ENCODE results near the gene DYTN. TPM values are rescaled to one million over a fixed set of nuclear protein-coding genes. Genes with fewer than 3 reads are reported as not detected.

The DYTN gene
- polyA plus RNA-seq, 3 donors: not detected

DNA sequence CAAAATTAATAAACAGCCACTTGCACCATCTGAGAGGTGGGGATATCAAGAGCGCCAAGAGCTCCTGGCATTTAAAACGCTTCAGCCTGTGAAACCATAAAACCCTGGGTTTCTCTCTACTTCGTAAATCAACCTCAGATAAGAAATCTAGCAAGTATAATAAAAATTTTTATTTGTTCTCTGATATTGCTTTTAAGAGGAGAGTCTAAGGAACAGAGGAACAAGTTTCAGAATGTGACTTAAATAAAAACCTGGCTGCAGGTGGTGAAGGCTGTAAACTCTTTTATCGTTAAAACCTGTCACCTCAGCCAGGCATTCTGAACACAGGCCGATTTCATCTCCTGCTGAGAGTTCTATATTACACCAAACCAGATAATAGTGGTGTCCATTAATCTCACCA lies 9.9 kb downstream of the DYTN start:
- WGBS, 3 donors: 44 to 64% (median 54%) methylated on average over 5 of the region's 5 CpGs
- no peak overlapping the region for H3K27ac ChIP-seq (ENCODE audit: low read depth, low read length)

DNA sequence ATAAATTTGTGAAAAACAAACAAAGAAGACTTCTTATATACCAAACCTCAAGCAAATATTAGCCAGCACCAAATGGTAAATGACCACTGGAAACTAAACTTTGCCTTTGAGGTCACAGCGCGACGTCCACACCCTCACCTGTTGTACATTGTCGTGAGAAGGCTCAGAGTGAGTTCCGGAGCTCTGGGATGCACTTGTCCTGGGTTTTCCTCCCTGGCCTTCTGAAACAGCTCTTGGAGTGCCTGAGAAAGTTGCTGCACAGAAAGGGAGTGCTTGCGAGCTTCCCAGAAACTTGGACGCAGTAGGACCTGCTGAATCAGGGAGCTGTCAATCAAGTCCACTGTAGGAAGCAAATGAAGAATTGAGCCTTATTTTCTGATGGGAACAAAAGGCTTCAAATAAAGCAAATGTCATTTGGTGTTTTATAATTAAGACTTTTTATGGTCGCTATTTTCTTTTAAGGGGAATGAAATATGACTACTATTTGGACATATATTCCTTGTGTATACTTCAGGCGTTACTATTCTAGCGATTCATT lies 11.0 kb downstream of the DYTN start:
- H3K27ac ChIP-seq (ENCODE audit: low read depth, low read length): no peak overlapping the region
- WGBS, 3 donors: 70 to 85% (median 83%) methylated on average over 10 of the region's 10 CpGs

DNA sequence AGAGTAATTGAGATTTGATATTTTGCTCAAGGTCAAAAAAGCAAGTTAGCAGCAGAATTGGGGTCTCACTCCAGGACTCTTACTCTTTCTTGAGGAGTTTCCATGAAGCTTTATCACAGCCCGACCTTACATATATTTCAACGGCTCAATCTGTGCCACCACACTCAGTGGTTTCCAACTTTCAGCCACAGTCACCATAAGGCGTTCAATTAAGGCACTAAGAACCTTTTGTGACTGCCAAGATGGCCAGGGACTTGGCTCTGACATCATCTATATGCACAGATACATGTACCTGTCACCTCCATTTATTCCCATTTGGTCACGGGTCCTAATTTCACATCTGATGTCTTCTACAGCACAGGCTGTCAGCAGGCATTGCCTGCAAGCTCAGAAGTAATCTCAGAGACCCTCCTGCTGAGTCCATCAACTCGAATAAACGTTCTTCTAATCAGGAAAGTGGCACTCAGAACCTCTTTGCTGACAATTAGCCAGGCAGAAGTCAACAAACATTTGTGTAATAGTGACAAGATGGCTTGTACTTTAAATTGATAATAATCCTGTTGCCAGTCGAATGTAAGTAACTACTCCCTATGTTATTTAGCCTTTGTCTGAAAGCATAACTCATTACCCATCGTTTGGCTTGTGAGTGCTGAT lies 16.1 kb downstream of the DYTN start:
- H3K27ac ChIP-seq (ENCODE audit: low read depth, low read length): no peak overlapping the region
- WGBS, 3 donors: 50 to 71% (median 70%) methylated on average over 8 of the region's 8 CpGs

DNA sequence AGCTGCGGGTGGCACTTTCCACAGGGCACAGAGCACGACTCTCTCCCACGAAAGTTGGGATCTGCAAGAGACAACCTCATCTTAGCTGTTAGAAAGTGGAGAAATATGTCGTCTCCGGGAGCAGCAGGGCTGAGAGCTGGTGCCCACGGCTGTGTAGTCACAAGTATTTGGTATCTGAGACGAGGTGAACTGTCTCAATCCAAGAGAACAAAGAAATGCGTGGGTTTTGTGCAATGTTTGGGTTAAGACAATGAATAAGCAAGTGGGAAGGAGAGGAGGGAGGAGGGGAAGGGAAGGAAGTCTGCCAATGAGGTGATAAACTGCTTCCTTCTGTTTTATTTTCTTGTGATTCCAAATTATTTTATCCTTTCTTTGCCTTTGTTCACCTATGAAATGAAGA lies 18.0 kb downstream of the DYTN start:
- WGBS, 3 donors: 26 to 46% (median 27%) methylated on average over 8 of the region's 8 CpGs
- H3K27ac ChIP-seq (ENCODE audit: low read depth, low read length): no peak overlapping the region

DNA sequence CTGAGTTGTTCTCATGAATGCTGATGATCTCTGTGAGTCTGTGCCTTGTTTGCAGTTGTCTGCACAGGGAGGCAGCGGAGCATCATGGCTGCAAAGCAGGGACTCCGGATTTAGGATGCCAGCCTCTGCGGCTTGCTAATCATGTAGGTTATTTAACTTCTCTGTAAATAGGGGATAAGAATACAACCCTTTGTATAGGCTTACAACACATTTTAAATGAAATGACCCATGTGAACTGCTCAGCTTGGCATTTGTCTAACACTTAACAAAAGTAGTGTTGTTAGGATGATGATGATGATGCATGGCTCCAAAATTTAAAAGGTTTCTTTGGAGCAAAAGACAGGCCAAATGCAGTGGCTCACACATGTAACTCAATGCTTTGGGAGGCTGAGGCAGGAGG lies 19.4 kb downstream of the DYTN start:
- H3K27ac ChIP-seq (ENCODE audit: low read depth, low read length): no peak overlapping the region
- 78 to 89% (median 88%) methylated on average over 3 of the region's 3 CpGs for WGBS, 3 donors

DNA sequence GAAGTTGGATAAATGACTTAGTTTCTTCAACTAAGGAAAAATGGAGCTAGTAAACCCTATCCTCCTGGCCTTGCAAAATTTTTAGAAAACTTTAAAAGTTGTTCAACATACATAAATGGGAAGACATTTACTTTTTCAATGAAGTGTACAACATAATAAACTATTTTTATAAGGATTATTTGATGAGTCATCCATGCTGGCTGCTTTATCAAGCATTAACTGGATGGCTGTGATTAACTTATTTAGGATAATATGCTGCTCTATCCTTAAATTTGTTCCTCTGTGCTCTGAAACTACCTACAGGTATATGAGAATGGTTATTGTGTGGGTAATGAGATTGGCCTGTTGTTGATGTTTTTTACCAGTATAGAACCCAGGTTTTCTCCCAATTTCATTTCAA lies 21.3 kb downstream of the DYTN start:
- no peak overlapping the region for H3K27ac ChIP-seq (ENCODE audit: low read depth, low read length)

DNA sequence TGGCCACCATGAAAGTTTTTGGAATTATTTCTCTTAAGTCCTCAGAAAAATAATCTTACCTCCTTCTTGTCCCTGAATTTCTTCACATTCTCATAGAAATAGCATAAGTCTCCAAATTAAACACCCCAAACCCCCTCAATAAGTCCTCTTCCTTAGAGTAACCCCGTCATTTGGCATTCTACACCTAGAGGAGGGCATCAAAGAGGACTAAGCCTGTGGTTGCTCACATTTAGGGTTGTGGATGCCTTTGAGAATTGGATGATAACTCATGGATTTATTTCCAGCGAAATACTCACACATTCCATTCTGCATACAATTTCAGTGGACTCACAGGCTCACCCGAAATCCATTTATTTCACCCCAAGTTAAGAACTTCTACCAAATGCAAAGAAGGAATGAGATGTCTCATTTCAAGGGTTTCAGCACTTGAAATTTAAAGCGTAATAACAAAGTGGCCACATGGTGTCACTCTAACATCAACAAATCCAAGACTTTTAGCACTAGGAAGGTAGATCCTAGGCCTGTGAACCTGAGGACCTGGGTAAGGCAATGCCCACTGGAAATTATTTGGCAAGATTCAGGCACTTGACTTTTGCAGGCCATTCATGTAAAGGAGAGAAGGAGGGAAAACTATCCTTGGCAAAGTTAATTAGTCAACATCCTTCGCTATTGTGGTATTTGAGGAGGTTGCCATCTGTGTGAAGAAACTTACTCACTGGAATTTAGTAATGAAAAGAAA lies 24.6 kb downstream of the DYTN start:
- WGBS, 3 donors: 31 to 45% (median 41%) methylated on average over 5 of the region's 5 CpGs
- H3K27ac ChIP-seq (ENCODE audit: low read depth, low read length): no peak overlapping the region

DNA sequence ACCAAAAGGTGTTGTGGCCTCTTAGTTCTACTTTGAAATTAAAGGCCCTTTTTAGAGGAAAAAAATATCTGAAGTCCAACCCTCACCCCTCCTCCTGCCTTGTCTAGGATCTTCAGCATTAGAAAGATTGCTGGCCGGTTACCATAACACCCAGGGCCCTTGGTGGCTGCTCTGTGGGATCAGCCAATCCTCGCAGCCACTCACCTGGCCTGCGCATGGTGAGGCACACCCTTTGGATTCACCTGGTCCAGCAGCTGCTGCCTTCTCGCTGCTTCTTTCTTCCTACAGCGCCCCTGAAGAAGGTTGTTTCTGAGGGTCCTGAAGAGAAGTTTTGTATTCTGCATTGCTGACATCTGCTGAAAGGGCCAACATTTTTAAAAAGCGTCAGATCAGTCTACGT lies 25.2 kb downstream of the DYTN start:
- 57 to 86% (median 84%) methylated on average over 7 of the region's 7 CpGs for WGBS, 3 donors
- no peak overlapping the region for H3K27ac ChIP-seq (ENCODE audit: low read depth, low read length)

DNA sequence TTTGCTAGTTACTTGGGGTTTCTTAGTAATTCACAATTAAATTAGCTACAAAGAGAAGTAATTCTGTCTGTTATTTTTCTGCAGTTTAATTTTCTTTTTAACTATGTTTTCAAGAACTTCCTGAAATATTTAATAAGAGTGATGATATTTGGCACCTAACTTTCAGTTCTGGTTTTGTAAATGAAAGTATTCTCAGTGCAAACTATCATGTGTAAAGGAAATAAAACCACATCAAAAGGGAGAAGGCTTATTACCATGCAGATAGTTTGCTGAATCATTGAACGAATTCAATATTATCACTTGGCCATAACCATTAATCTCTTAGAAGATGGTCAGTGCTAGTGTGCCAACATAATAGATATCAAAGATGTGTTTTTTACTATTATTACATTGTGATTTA lies 29.2 kb downstream of the DYTN start:
- 32 to 55% (median 47%) methylated on average over 1 of the region's 1 CpG for WGBS, 3 donors
- H3K27ac ChIP-seq (ENCODE audit: low read depth, low read length): no peak overlapping the region

DNA sequence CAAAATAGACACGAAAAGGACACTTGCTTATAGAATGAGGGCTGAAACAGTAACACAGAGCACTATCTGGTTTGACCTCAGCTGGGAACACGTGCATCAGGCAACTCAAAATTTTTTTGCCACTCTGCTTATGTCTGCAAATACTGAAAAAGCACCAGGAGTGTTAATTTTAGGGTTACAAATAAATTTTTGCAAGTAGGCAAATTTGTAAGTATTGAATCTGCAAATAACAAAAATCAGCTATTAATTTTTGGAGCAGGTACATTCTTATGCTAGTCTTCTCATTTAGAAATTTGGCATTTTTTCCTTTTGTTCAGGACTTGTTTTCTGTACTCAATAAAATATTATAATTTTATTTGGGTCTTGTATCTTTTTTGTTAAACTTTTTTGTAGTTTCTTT lies 29.7 kb downstream of the DYTN start:
- no peak overlapping the region for H3K27ac ChIP-seq (ENCODE audit: low read depth, low read length)
- 61 to 73% (median 67%) methylated on average over 2 of the region's 2 CpGs for WGBS, 3 donors

DNA sequence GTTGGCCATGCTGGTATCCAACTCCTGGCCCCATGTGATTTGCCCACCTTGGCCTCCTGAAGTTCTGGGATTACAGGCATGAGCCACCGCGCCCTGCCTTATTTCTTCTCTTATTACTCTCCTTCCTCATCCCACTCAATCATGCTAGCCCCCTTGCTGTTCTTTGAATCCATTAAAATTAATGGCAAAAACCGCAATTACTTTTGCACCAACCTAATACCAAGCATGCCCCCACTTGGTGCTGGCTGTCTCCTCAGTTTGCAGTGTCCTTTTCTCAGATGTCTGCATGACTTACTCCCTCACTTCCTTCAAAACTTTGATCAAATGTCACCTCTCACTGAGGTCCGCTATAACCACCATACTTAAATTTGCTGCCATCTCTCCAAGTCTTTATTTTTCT lies 34.6 kb downstream of the DYTN start:
- WGBS, 3 donors: 84 to 93% (median 91%) methylated on average over 4 of the region's 4 CpGs
- H3K27ac ChIP-seq (ENCODE audit: low read depth, low read length): no peak overlapping the region

DNA sequence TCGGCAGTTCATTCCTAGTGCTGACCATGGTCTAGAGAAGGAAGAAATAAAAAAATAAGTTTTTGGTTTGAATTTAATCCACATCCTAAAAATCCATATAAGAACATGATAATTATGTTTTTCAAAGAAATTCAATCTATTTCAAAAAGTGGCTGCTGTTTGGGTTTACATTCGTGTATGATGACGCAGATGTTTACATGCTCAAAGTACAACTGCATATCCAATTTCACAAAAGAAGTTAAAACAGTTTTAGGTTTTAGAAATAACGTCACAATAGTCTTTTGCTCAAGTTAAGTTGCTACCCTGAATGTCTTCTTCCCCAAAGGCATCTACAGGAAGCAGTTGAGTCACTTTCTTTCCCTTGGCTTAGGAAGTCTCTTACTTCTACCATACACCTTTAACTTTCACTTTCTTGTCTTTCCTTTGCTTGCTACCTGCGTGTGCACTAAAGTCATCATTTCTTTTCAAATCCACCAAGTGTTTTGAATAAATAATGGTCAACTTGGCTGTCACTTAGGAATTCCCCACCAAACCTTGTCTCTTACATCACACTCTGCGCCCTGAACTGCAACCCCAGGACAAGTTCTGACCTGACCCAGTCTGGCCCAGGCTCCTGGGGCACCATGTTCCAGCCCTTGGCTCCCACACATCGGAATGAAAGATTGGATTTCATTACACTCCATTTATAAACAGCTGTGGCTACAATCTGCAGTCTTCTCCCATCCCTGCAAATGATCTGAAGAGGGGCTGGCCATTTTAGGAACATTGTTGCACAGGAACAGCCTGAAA lies 47.5 kb downstream of the DYTN start:
- no peak overlapping the region for H3K27ac ChIP-seq (ENCODE audit: low read depth, low read length)
- WGBS, 3 donors: 69 to 80% (median 79%) methylated on average over 7 of the region's 7 CpGs

DNA sequence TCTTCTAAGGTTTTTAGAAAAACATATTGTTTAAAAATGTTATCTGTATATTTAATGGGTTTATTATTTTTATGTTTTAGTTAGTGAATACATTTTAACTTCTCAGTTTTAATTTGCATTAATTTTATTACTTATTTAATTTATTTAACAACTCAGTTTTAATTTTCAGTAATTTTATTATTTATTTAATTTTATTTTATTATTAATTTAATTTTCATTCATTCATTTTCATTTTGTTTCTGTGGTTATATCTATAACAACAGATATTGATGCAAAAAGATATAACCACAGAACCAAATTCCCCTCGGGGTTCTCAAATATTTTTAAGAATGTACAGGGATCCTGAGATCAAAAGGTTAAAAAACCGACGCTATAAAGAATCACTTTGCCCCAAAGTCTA lies 52.9 kb downstream of the DYTN start:
- H3K27ac ChIP-seq (ENCODE audit: low read depth, low read length): no peak overlapping the region
- 76 to 84% (median 79%) methylated on average over 3 of the region's 3 CpGs for WGBS, 3 donors

DNA sequence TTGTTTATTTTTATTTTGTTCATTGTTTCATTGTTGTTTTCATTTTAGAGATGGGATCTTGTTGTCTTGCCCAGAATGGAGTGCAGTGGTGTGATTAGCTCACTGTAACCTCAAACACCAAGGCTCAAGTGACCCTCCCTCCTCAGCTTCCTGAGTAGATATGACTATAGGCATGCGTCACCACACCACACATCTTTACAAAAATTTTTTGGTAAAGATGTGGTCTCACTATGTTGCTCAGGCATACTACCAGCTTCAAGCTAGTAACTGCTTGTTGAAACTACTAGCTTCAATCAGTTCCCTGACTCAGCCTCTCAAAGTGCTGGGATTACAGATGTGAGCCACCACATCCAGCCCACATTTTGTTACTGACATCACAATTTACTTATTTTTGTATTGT lies 61.1 kb downstream of the DYTN start:
- WGBS, 3 donors: 85 to 92% (median 86%) methylated on average over 1 of the region's 1 CpG

DNA sequence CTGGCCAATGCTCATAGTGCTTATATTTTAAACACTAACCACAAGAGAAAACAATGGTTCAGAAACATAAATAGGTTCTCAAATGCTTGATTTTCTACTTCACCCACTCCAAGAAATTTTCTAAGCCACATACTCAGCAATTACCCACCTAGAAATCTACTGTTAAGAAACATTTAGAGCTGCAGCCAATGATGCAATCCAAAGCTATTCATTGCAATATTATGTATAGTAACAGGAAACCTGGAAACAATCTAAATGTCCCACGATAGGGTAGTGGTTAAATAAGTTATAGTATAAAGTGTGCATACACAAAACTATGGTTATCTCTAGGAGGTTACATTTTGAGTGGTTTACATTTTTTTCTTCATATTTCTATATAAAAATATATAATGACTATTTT lies 70.2 kb downstream of the DYTN start:
- 34 to 70% (median 39%) methylated on average over 1 of the region's 1 CpG for WGBS, 3 donors
- no peak overlapping the region for H3K27ac ChIP-seq (ENCODE audit: low read depth, low read length)

More for the DNA sequence above, 61.1 kb downstream of the DYTN start:
- H3K27ac ChIP-seq (ENCODE audit: low read depth, low read length): no peak overlapping the region

DNA sequence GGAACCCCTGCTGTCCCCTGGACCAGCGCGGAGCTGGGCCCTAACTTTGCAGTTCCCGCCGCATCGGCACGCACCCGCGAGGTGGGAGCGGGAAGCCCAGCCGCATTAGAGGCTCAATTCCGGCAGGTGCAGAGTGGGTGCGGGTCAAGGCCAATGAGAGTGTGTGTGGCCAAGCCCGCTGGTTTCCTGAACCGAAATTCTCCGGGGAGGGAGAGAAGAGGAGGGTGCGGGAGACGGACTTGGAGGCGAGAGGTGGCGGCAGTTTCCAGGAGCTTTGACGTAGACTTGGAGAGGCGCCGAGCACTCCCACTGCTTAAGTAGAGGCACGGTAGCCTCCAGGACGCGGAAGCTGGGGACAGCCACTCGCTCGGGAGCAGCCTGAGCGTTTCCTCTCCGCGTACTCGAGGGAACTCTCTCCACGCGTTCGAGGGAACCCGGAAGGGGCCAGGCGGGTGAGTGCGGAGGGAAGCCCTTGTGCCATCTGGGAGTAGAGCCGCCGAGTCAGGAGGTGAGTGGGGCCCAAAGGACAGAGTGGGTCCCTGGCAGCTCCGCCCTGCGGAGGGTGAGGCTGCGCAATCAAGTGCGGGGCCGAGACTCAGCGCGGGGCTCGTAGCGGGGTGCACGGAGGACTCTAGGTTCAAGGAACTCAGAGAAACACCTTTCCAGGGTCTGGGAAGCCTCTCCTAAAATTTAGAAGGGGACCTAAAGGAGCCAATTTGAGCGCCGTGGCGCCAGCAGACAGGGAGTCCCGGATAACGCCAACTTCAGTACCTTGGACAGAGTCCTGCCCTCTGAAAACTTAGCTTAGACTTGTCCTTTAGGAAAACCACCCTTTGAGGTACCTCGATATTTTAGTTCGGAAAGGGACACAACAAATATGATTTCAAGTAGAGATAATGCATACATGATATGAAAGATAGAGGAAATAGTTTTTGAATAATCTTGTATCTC lies 75.8 kb downstream of the DYTN start, which contains the start of gene FAM237A:
FAM237A (plus strand) TSS at position 413 of the 951 bp plus-strand sequence. CDS start 1,750 bp downstream, outside the sequence.
- WGBS, 3 donors: 3 to 8% (median 6%) methylated on average over 56 of the region's 56 CpGs
- no peak within 1 kb of the TSS for H3K27ac ChIP-seq (ENCODE audit: low read depth, low read length)

DNA sequence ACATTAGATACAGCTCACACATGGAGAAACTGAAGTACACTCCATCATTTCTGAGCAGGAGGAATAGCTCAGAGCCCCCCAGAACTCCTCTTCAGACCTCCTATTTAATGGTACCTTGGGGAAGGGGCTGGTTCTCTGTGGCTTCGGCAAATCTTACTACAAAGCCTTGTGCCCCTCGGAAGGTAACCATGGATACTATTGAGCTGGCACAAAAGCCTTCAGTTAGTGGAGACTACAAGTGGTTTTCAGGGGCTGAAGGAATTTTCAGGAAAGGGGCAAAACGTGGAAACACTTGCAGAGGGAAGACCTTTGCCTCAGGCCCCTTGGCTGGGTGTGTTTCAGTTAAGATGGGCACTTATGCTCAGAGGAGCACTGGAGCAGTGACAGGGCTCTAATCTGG lies 77.0 kb downstream of the DYTN start:
- no peak overlapping the region for H3K27ac ChIP-seq (ENCODE audit: low read depth, low read length)
- WGBS, 3 donors: 42 to 49% (median 45%) methylated on average over 3 of the region's 3 CpGs

DNA sequence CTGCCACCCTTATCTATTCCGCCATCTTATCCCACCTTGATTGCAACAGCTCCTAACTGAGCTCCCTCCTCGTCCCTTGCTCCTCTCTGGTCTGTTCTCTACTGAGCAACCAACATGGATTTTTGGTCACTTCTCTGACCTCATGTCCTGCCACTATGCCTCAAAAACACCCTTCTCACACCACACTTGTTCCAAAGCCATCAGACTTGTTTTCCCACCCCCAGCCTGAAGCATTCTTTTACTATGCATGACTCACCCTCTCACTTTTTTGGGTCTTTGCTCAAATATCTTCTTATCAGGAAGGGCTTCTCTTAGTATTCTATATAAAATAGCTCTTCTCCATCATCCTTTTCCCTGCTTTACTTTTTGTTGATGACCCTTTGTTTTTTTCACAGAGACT lies 78.6 kb downstream of the DYTN start:
- WGBS, 3 donors: 18 to 49% (median 42%) methylated on average over 2 of the region's 2 CpGs
- H3K27ac ChIP-seq (ENCODE audit: low read depth, low read length): no peak overlapping the region
